GM12891 (cell line): ENCODE measurements around the gene DDI2.
"Not testable (repeated sequence)": the region's sequence is repeated elsewhere in the genome, so short reads cannot be mapped to it uniquely, and the experiment has no call there.

Source experiments
- DNase-seq: peaks from one replicate; pipeline ENCODE4 v3.0.0; 2011; ENCODE audit warnings: low spot score; ENCODE audit not compliant: insufficient read length
- FAIRE-seq: peaks from 2 replicates; lab custom pipeline; 2011; peaks lifted over from hg19 to GRCh38; lab: Jason Lieb, UNC
- PAX5 ChIP-seq: IDR thresholded peaks from 2 replicates; pipeline ENCODE4 v1.6.1; 2011; ENCODE audit warnings: low read length, moderate library complexity, mild to moderate bottlenecking; ENCODE audit not compliant: insufficient read depth, severe bottlenecking
- POLR2A ChIP-seq: IDR thresholded peaks from 2 replicates; pipeline ENCODE4 v1.6.1; 2011; ENCODE audit warnings: low read depth, low read length, control low read depth
- POLR2AphosphoS5 ChIP-seq: IDR thresholded peaks from 2 replicates; pipeline ENCODE4 v1.6.1; 2011; ENCODE audit warnings: low read depth, low read length, control low read depth
- POU2F2 ChIP-seq: IDR thresholded peaks from 2 replicates; pipeline ENCODE4 v1.6.1; 2011; ENCODE audit warnings: low read depth, mild to moderate bottlenecking, control low read depth, low read length, moderate library complexity
- SPI1 ChIP-seq: IDR thresholded peaks from 2 replicates; pipeline ENCODE4 v1.6.1; 2011; ENCODE audit warnings: low read depth, low read length, control low read depth
- TAF1 ChIP-seq: IDR thresholded peaks from 2 replicates; pipeline ENCODE4 v1.6.1; 2011; ENCODE audit warnings: low read depth, low read length, control low read depth

The DDI2 gene

GRCh38 chr1:15636436-15636835 lies 19.2 kb downstream of the DDI2 start:
- TF ChIP-seq POLR2AphosphoS5 (no peak), SPI1 (no peak), TAF1 (no peak), POU2F2 (no peak), PAX5 (no peak), POLR2A (no peak)
- FAIRE-seq (no peak), DNase-seq (no peak)

GRCh38 chr1:15637826-15638225 lies 20.6 kb downstream of the DDI2 start:
- no peak for TF ChIP-seq TAF1
- TF ChIP-seq POLR2A: no peak
- TF ChIP-seq POU2F2: no peak
- TF ChIP-seq POLR2AphosphoS5: no peak
- no peak for TF ChIP-seq SPI1
- no peak for TF ChIP-seq PAX5
- no peak for FAIRE-seq

GRCh38 chr1:15639262-15639661 lies 22.0 kb downstream of the DDI2 start:
- no peak for DNase-seq
- TF ChIP-seq PAX5 (no peak), POU2F2 (no peak), POLR2AphosphoS5 (no peak), POLR2A (no peak), SPI1 (no peak), TAF1 (no peak)
- no peak for FAIRE-seq

More at GRCh38 chr1:15637826-15638225, 20.6 kb downstream of the DDI2 start:
- no peak for DNase-seq

- FAIRE-seq: no peak
- TF ChIP-seq SPI1 (no peak), PAX5 (no peak), TAF1 (no peak), POU2F2 (no peak), POLR2A (no peak), POLR2AphosphoS5 (no peak)
- DNase-seq: no peak
Measured at GRCh38 chr1:15639931-15640330, 22.7 kb downstream of the DDI2 start.

- FAIRE-seq: no peak
- DNase-seq: no peak
- TF ChIP-seq POLR2A (no peak), TAF1 (no peak), POU2F2 (no peak), POLR2AphosphoS5 (no peak)
Measured at GRCh38 chr1:15640667-15641066, 23.4 kb downstream of the DDI2 start.

GRCh38 chr1:15649937-15650336 lies 32.7 kb downstream of the DDI2 start:
- FAIRE-seq: no peak
- TF ChIP-seq TAF1: no peak
- TF ChIP-seq PAX5: no peak
- no peak for TF ChIP-seq POLR2A
- TF ChIP-seq POLR2AphosphoS5: no peak
- no peak for TF ChIP-seq SPI1
- no peak for TF ChIP-seq POU2F2
- DNase-seq: no peak

- TF ChIP-seq TAF1: no peak
- no peak for TF ChIP-seq POLR2A
- TF ChIP-seq PAX5: no peak
- no peak for TF ChIP-seq SPI1
- no peak for TF ChIP-seq POU2F2
- no peak for TF ChIP-seq POLR2AphosphoS5
- FAIRE-seq: no peak
- DNase-seq: no peak
Measured at GRCh38 chr1:15650433-15650832, 33.2 kb downstream of the DDI2 start.

- not testable (repeated sequence) for FAIRE-seq, DNase-seq
Measured at GRCh38 chr1:15652130-15652529, 34.9 kb downstream of the DDI2 start.

- TF ChIP-seq PAX5 (no peak), POLR2A (no peak)
- DNase-seq: no peak
- FAIRE-seq: no peak
Measured at GRCh38 chr1:15654091-15654690, 36.9 kb downstream of the DDI2 start.

- no peak for FAIRE-seq
- TF ChIP-seq SPI1: no peak
- TF ChIP-seq POU2F2: no peak
- TF ChIP-seq TAF1: no peak
- no peak for TF ChIP-seq PAX5
- TF ChIP-seq POLR2AphosphoS5: no peak
- no peak for TF ChIP-seq POLR2A
- no peak for DNase-seq
Measured at GRCh38 chr1:15656464-15656863, 39.2 kb downstream of the DDI2 start.
